Measurements from ENCODE around the gene PPP1R16B.

GRCh38 chr20:38806855-38807655 lies 1.6 kb downstream of the PPP1R16B start:
- TF ChIP-seq CTCF (IDR thresholded peaks at IDR 0.05) (no peak), POLR2A (IDR thresholded peaks at IDR 0.05) (no peak)

All from prostate gland (tissue), 2 donors.